Iris pigment epithelial cell (primary cell): ENCODE results near the gene RAB28.
"Not testable (repeated sequence)": the region's sequence is repeated elsewhere in the genome, so short reads cannot be mapped to it uniquely, and the experiment has no call there.

Source experiments
- DNase-seq: peaks from one replicate; pipeline ENCODE4 v3.0.0-alpha.2; 2011; ENCODE audit warnings: low read depth

RAB28 gene

GRCh38 chr4:13445841-13446790, 38.0 kb downstream of the RAB28 start:
- DNase-seq = no peak

GRCh38 chr4:13441506-13441905, 42.6 kb downstream of the RAB28 start:
- DNase-seq = no peak

- DNase-seq = no peak
These were observed 47.2 kb downstream of the RAB28 start for GRCh38 chr4:13436962-13437361.

GRCh38 chr4:13432453-13432852, 51.7 kb downstream of the RAB28 start:
- peak; percentile 41 for DNase-seq

- peak; percentile 10 for DNase-seq
These were observed 53.1 kb downstream of the RAB28 start for GRCh38 chr4:13430834-13431568.

GRCh38 chr4:13427599-13428325, 56.4 kb downstream of the RAB28 start:
- DNase-seq = peak; percentile 10

GRCh38 chr4:13415068-13415785, 68.9 kb downstream of the RAB28 start:
- DNase-seq = no peak

- no peak for DNase-seq
These were observed 70.3 kb downstream of the RAB28 start for GRCh38 chr4:13413729-13414437.

- no peak for DNase-seq
These were observed 72.2 kb downstream of the RAB28 start for GRCh38 chr4:13411942-13412341.

GRCh38 chr4:13409324-13409723, 74.8 kb downstream of the RAB28 start:
- DNase-seq = no peak

GRCh38 chr4:13406156-13406555, 78.0 kb downstream of the RAB28 start:
- not testable (repeated sequence) for DNase-seq

GRCh38 chr4:13403833-13404232, 80.3 kb downstream of the RAB28 start:
- no peak for DNase-seq

- DNase-seq = no peak
These were observed 80.8 kb downstream of the RAB28 start for GRCh38 chr4:13403326-13403725.

GRCh38 chr4:13399257-13399656, 84.9 kb downstream of the RAB28 start:
- DNase-seq = peak; percentile 71

GRCh38 chr4:13396161-13396560, 88.0 kb downstream of the RAB28 start:
- DNase-seq = no peak

GRCh38 chr4:13389901-13390300, 94.2 kb downstream of the RAB28 start:
- not testable (repeated sequence) for DNase-seq

- DNase-seq = peak; percentile 1
These were observed 97.6 kb downstream of the RAB28 start for GRCh38 chr4:13386405-13387107.

GRCh38 chr4:13384055-13384454, 100.1 kb downstream of the RAB28 start:
- no peak for DNase-seq

- DNase-seq = no peak
These were observed 105.0 kb downstream of the RAB28 start for GRCh38 chr4:13378973-13379759.

- DNase-seq = no peak
These were observed 113.1 kb downstream of the RAB28 start for GRCh38 chr4:13371048-13371447.
